ENCODE data around the gene NLRC5.

The NLRC5 gene

DNA sequence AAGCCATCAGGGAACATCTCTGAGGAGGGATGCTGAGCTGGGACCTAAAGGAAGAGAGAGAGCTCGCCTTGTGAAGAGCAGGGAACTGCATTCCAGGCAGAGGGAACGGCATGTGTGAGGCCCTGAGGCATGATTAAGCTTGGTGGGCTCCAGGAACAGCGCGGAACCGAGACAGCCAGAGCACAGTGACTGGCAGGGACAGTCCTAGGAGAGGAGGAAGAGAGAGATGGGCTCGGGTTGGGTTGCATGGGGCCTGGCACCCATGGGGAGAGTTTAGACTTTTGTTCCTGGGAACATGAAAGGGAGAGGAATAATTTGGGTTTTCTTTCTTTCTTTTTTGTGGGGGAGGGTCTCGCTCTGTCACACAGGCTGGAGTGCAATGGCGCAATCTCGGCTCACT, 63.8 kb downstream of the NLRC5 start:
- H2BK120ac ChIP-seq (ENCODE audit: low read depth, low read length) = no peak overlapping the region
- no peak overlapping the region for H2BK12ac ChIP-seq (ENCODE audit: low read length in 2 of 2)
- H4K8ac ChIP-seq (ENCODE audit: low read length) = no peak overlapping the region
- H3K27me3 ChIP-seq (ENCODE audit: control insufficient read depth in 1 of 2, insufficient read depth in 1 of 2, low read length in 2 of 2) = no peaks in the 10 kb centered on the region
- DNase-seq = no peak
- no peaks in the 10 kb centered on the region for H3K79me1 ChIP-seq (replicated peaks; ENCODE audit: low read length, poor library complexity, severe bottlenecking)
- H2AK5ac ChIP-seq (ENCODE audit: low read length, severe bottlenecking) = no peak overlapping the region
- H3K14ac ChIP-seq (ENCODE audit: low read length in 2 of 2) = no peak overlapping the region
- no peak overlapping the region for H3K9ac ChIP-seq (ENCODE audit: low read length)
- H3K9me3 ChIP-seq (ENCODE audit: control insufficient read depth, low read length) = no peaks in the 10 kb centered on the region
- no peak overlapping the region for H3K23ac ChIP-seq (ENCODE audit: low read length in 2 of 2)
- no peak overlapping the region for H3K4ac ChIP-seq (ENCODE audit: low read depth in 1 of 2, low read length in 2 of 2)
- no peak overlapping the region for H2BK15ac ChIP-seq (ENCODE audit: low read depth, poor library complexity, severe bottlenecking)
- no peak overlapping the region for H3K27ac ChIP-seq (ENCODE audit: low read length, poor library complexity, severe bottlenecking)
- 95% methylated on average over 9 of the region's 9 CpGs for WGBS
- H2AFZ ChIP-seq (ENCODE audit: low read depth, low read length) = no peak overlapping the region
- H3K36me3 ChIP-seq (ENCODE audit: control insufficient read depth in 1 of 2, insufficient read depth in 2 of 2, low read depth in 1 of 2, low read length in 2 of 2) = peaks cover 15 to 88% of the 10 kb centered on the region in 2 experiments
- no peak overlapping the region for H3K18ac ChIP-seq (ENCODE audit: low read depth in 1 of 2, low read length in 2 of 2)
- H3K4me1 ChIP-seq (ENCODE audit: control insufficient read depth, insufficient read depth, low read depth, low read length) = peaks cover 2% of the 10 kb centered on the region
- no peak overlapping the region for H3K4me2 ChIP-seq (ENCODE audit: low read length, poor library complexity, severe bottlenecking)
- H3K4me3 ChIP-seq (ENCODE audit: insufficient read depth in 1 of 2, low read depth in 1 of 2, low read length in 2 of 2) = no peak overlapping the region
- H4K91ac ChIP-seq (ENCODE audit: low read length) = no peak overlapping the region
- H2BK5ac ChIP-seq (ENCODE audit: low read depth, low read length, poor library complexity, severe bottlenecking) = no peak overlapping the region

DNA sequence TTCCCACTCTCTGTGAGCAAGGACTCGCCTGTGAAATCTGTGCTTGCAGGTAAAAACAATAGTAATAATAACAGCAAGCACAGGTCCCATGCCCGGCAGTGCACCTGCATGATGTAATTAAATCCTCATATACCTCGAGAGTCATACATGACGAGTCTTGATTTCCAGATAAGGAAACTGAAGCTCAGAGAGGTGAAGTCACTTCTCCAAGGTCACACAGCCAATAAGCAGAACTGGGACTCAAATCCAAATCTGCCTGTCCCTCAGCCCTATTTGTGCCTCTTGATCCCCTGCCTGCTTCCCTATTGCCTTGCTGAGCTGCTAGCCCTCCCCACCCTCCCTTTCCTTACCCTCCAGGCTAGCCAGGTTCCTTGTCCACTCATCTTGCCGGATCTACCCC, 65.0 kb downstream of the NLRC5 start:
- Histone ChIP-seq H3K23ac (ENCODE audit: low read length in 2 of 2) (no peak overlapping the region), H3K9me3 (ENCODE audit: control insufficient read depth, low read length) (no peaks in the 10 kb centered on the region), H3K27ac (ENCODE audit: low read length, poor library complexity, severe bottlenecking) (no peak overlapping the region), H3K4me1 (ENCODE audit: control insufficient read depth, insufficient read depth, low read depth, low read length) (peaks cover 2% of the 10 kb centered on the region), H3K9ac (ENCODE audit: low read length) (no peak overlapping the region), H2AK5ac (ENCODE audit: low read length, severe bottlenecking) (no peak overlapping the region), H2BK5ac (ENCODE audit: low read depth, low read length, poor library complexity, severe bottlenecking) (no peak overlapping the region), H3K27me3 (ENCODE audit: control insufficient read depth in 1 of 2, insufficient read depth in 1 of 2, low read length in 2 of 2) (no peaks in the 10 kb centered on the region), H3K4me3 (ENCODE audit: insufficient read depth in 1 of 2, low read depth in 1 of 2, low read length in 2 of 2) (no peak overlapping the region), H3K36me3 (ENCODE audit: control insufficient read depth in 1 of 2, insufficient read depth in 2 of 2, low read depth in 1 of 2, low read length in 2 of 2) (peaks cover 15 to 88% of the 10 kb centered on the region in 2 experiments), H2BK15ac (ENCODE audit: low read depth, poor library complexity, severe bottlenecking) (no peak overlapping the region), H3K18ac (ENCODE audit: low read depth in 1 of 2, low read length in 2 of 2) (no peak overlapping the region), H2AFZ (ENCODE audit: low read depth, low read length) (no peak overlapping the region), H3K4ac (ENCODE audit: low read depth in 1 of 2, low read length in 2 of 2) (no peak overlapping the region), H3K14ac (ENCODE audit: low read length in 2 of 2) (no peak overlapping the region), H2BK120ac (ENCODE audit: low read depth, low read length) (no peak overlapping the region), H4K91ac (ENCODE audit: low read length) (no peak overlapping the region), H3K4me2 (ENCODE audit: low read length, poor library complexity, severe bottlenecking) (no peak overlapping the region), H3K79me1 (replicated peaks; ENCODE audit: low read length, poor library complexity, severe bottlenecking) (no peaks in the 10 kb centered on the region), H2BK12ac (ENCODE audit: low read length in 2 of 2) (no peak overlapping the region), H4K8ac (ENCODE audit: low read length) (no peak overlapping the region)
- WGBS = 82% methylated on average over 5 of the region's 5 CpGs
- DNase-seq = no peak

DNA sequence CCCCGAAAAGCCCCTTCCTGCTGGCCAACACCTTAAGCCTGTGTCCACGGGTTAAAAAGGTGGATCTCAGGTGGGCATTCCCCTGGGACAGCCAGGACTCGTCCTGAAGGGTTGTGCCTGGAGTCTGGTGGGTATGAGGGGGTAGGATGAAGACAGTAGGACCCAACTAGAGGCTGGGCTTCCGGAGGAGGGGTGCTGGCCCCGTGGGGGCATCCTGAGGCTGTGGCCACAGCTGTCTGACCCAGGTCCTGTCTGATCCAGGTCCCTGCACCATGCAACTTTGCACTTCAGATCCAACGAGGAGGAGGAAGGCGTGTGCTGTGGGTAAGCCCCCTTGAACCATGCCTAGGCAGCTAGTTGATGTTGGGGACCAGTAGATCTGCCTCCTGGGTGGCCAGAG, 65.4 kb downstream of the NLRC5 start:
- H3K23ac ChIP-seq (ENCODE audit: low read length in 2 of 2) = no peak overlapping the region
- 94% methylated on average over 7 of the region's 7 CpGs for WGBS
- DNase-seq = no peak

GRCh38 chr16:57055671-57056070, 66.3 kb downstream of the NLRC5 start:
- Histone ChIP-seq H3K18ac (ENCODE audit: low read depth in 1 of 2, low read length in 2 of 2) (no peak overlapping the region), H2AK5ac (ENCODE audit: low read length, severe bottlenecking) (no peak overlapping the region), H2BK120ac (ENCODE audit: low read depth, low read length) (no peak overlapping the region), H3K9ac (ENCODE audit: low read length) (no peak overlapping the region), H3K27me3 (ENCODE audit: control insufficient read depth in 1 of 2, insufficient read depth in 1 of 2, low read length in 2 of 2) (no peaks in the 10 kb centered on the region), H3K27ac (ENCODE audit: low read length, poor library complexity, severe bottlenecking) (no peak overlapping the region), H3K79me1 (replicated peaks; ENCODE audit: low read length, poor library complexity, severe bottlenecking) (no peaks in the 10 kb centered on the region), H2BK5ac (ENCODE audit: low read depth, low read length, poor library complexity, severe bottlenecking) (no peak overlapping the region), H3K9me3 (ENCODE audit: control insufficient read depth, low read length) (no peaks in the 10 kb centered on the region), H2BK12ac (ENCODE audit: low read length in 2 of 2) (no peak overlapping the region), H4K91ac (ENCODE audit: low read length) (no peak overlapping the region), H3K23ac (ENCODE audit: low read length in 2 of 2) (no peak overlapping the region), H3K14ac (ENCODE audit: low read length in 2 of 2) (no peak overlapping the region), H3K4me1 (ENCODE audit: control insufficient read depth, insufficient read depth, low read depth, low read length) (peaks cover 6% of the 10 kb centered on the region), H2AFZ (ENCODE audit: low read depth, low read length) (no peak overlapping the region), H3K4ac (ENCODE audit: low read depth in 1 of 2, low read length in 2 of 2) (no peak overlapping the region), H3K4me3 (ENCODE audit: insufficient read depth in 1 of 2, low read depth in 1 of 2, low read length in 2 of 2) (no peak overlapping the region), H3K36me3 (ENCODE audit: control insufficient read depth in 1 of 2, insufficient read depth in 2 of 2, low read depth in 1 of 2, low read length in 2 of 2) (peaks cover 20 to 86% of the 10 kb centered on the region in 2 experiments), H3K4me2 (ENCODE audit: low read length, poor library complexity, severe bottlenecking) (no peak overlapping the region), H2BK15ac (ENCODE audit: low read depth, poor library complexity, severe bottlenecking) (no peak overlapping the region), H4K8ac (ENCODE audit: low read length) (no peak overlapping the region)
- no peak for DNase-seq
- 87% methylated on average over 5 of the region's 6 CpGs for WGBS

More for the DNA sequence above, 65.4 kb downstream of the NLRC5 start:
- Histone ChIP-seq H3K27ac (ENCODE audit: low read length, poor library complexity, severe bottlenecking) (no peak overlapping the region), H2BK120ac (ENCODE audit: low read depth, low read length) (no peak overlapping the region), H4K8ac (ENCODE audit: low read length) (no peak overlapping the region), H3K4ac (ENCODE audit: low read depth in 1 of 2, low read length in 2 of 2) (no peak overlapping the region), H3K4me2 (ENCODE audit: low read length, poor library complexity, severe bottlenecking) (no peak overlapping the region), H3K9ac (ENCODE audit: low read length) (no peak overlapping the region), H2AK5ac (ENCODE audit: low read length, severe bottlenecking) (no peak overlapping the region), H3K18ac (ENCODE audit: low read depth in 1 of 2, low read length in 2 of 2) (no peak overlapping the region), H2BK15ac (ENCODE audit: low read depth, poor library complexity, severe bottlenecking) (no peak overlapping the region), H3K14ac (ENCODE audit: low read length in 2 of 2) (no peak overlapping the region), H2BK5ac (ENCODE audit: low read depth, low read length, poor library complexity, severe bottlenecking) (no peak overlapping the region), H3K79me1 (replicated peaks; ENCODE audit: low read length, poor library complexity, severe bottlenecking) (no peaks in the 10 kb centered on the region), H2AFZ (ENCODE audit: low read depth, low read length) (no peak overlapping the region), H3K4me1 (ENCODE audit: control insufficient read depth, insufficient read depth, low read depth, low read length) (peaks cover 2% of the 10 kb centered on the region), H3K36me3 (ENCODE audit: control insufficient read depth in 1 of 2, insufficient read depth in 2 of 2, low read depth in 1 of 2, low read length in 2 of 2) (peaks cover 18 to 90% of the 10 kb centered on the region in 2 experiments), H3K9me3 (ENCODE audit: control insufficient read depth, low read length) (no peaks in the 10 kb centered on the region), H4K91ac (ENCODE audit: low read length) (no peak overlapping the region), H3K27me3 (ENCODE audit: control insufficient read depth in 1 of 2, insufficient read depth in 1 of 2, low read length in 2 of 2) (no peaks in the 10 kb centered on the region), H3K4me3 (ENCODE audit: insufficient read depth in 1 of 2, low read depth in 1 of 2, low read length in 2 of 2) (no peak overlapping the region), H2BK12ac (ENCODE audit: low read length in 2 of 2) (no peak overlapping the region)
